HFF-Myc (cell line): Measurements from ENCODE around the gene METRNL.

Source experiments
- DNase-seq: peaks from one replicate; pipeline ENCODE4 v3.0.0-alpha.2; 2011; ENCODE audit warnings: low read depth; ENCODE audit errors: extremely low read depth
- H3K4me3 ChIP-seq: replicated peaks from 2 replicates; pipeline ENCODE4 v1.5.1; 2011; ENCODE audit warnings: low read depth, mild to moderate bottlenecking, control low read depth, low read length
- TF ChIP-seq, protein P1 (sequence below): IDR thresholded peaks from 2 replicates; pipeline ENCODE4 v1.5.1; 2012; ENCODE audit warnings: mild to moderate bottlenecking, low read depth, low read length, control low read depth; ENCODE audit errors: missing control alignments

The METRNL gene

DNA sequence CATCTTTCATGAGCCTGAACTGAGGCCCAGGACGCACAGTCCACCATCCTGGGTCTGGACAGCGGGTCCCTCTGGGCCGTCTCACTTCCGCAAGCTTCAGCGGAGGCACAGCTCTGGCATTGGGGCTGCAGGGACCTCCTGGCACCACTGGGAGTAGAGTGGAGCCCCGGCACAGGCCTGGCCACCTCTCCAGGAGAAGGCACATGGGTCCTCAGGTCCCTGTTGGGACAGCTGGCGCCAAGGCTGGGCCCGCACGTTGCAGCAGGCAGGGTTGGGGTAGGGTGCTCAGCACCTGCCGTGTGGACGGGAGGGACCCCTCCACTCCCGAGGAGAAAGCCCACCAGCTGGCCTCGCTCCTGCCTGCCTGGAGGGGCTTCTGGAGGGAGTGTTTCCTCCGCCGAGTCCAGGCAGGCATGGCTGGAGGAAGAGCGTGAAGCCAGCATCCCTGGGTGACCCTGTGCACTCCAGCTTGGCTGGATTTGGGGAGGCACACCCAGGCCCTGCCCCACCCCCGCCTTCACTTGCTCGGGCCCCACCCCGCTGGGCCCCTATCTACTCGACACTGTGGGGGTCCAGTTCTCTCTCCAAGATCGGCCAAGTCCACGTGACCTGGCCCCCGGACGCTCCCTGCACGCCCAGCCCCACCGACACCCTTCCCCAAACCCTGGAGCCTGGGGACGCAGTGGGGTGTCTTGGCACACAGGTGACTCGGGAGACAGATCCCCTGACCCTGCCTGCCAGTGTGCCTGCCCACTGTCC lies 6.6 kb upstream of the METRNL start:
- no peak overlapping the region for H3K4me3 ChIP-seq
- DNase-seq = no peak

DNA sequence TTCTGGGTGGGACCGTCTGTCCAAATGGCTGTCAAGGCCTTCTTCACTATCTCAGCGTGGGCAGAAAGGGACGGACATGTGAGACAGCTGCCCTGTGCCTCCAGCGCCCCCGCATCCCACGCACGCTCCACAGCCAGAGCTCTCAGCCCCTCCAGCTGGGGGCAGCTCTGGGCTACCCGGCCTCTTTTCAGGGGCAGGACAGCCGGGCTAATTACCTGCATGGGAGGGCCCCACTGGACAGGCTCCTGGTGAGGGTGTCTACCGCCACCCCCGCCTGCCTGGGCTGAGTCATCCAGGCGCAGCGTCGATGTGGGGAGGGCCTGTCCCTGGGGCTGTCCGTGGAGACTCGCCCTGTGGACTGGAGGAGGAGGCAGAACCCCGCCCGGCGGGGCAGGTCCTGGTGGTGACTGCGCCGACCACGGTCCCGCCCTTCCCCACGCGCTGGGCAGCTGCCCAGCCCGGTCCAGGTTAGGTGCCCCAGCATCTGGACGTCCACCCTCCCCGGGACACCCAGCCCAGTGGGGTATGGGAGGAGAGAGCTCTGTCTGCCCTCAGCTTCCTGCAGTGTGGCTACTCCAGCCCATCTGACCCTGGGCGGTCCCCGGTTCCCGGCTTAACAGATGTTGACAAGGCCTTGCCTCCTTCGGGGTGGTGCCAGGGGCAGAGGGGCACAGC lies 5.9 kb upstream of the METRNL start:
- TF ChIP-seq, protein P1, sequence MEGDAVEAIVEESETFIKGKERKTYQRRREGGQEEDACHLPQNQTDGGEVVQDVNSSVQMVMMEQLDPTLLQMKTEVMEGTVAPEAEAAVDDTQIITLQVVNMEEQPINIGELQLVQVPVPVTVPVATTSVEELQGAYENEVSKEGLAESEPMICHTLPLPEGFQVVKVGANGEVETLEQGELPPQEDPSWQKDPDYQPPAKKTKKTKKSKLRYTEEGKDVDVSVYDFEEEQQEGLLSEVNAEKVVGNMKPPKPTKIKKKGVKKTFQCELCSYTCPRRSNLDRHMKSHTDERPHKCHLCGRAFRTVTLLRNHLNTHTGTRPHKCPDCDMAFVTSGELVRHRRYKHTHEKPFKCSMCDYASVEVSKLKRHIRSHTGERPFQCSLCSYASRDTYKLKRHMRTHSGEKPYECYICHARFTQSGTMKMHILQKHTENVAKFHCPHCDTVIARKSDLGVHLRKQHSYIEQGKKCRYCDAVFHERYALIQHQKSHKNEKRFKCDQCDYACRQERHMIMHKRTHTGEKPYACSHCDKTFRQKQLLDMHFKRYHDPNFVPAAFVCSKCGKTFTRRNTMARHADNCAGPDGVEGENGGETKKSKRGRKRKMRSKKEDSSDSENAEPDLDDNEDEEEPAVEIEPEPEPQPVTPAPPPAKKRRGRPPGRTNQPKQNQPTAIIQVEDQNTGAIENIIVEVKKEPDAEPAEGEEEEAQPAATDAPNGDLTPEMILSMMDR = no peak
- no peak overlapping the region for H3K4me3 ChIP-seq
- no peak for DNase-seq

More for the DNA sequence above, 6.6 kb upstream of the METRNL start:
- TF ChIP-seq, protein P1 = no peak

DNA sequence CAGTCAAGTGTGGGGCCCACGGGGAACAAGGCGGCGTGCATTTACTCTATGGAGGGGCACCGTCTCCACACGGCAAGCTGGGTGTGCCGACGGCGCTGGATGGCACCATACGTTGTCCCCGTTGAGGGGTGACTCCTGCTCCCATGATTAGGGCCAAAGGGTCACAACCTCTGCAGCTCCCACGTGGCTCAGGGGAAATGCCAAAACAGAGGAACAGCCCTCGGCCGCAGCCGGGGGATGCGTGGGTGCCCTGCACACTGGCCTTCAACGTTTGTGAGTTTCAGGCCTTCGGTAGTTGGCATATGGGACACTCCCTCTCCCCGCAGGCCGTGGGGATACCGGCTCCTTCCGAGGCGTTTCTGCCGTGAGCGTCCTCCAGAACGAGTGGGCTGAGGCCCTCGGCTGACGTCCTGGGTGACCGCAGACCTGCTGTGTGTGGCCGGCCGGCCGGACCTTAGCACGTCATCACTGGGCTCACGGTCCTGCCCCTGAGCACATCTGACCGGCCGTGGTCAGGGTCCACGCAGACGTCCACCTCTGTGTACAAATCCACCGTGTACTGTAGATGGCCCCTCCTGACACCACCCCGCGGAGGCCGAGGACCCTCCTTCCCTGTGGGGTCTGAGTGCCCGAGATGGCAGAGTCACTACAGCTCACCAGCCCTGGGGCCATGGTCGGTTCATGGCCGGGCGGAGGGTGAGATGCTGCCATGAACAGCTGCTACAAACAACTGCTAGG lies 4.8 kb upstream of the METRNL start:
- no peak for DNase-seq
- TF ChIP-seq, protein P1 = no peak
- no peak overlapping the region for H3K4me3 ChIP-seq

DNA sequence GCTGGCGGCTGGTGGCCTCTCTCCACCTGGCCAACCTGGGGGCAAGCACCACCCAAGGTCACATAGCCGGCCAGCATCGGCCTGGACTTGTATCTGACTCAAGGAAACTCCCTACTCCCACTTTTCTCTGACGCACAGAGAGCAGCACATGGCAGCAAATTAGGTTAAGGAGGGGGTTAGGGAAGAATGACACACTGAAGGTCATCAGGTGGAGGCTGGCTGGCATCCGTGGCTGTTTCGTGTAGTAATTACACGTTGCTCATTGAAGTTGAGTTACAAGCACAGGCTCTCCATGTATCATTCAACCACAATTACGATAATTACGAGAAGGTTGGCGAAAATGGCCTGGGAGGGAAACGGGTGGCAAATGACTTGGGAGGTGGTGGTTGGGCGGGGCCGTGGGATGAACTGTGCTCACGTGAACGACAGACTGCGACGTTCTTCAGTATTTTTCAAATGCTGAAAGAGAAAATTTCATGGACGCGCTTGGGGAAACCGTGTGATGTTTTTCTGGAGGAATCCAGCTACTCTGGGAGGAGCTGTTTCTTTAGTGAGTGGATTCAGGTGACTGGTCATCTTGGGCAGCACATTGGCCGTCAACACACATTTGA lies 4.0 kb upstream of the METRNL start:
- DNase-seq = no peak
- no peak overlapping the region for H3K4me3 ChIP-seq
- TF ChIP-seq, protein P1 = no peak

DNA sequence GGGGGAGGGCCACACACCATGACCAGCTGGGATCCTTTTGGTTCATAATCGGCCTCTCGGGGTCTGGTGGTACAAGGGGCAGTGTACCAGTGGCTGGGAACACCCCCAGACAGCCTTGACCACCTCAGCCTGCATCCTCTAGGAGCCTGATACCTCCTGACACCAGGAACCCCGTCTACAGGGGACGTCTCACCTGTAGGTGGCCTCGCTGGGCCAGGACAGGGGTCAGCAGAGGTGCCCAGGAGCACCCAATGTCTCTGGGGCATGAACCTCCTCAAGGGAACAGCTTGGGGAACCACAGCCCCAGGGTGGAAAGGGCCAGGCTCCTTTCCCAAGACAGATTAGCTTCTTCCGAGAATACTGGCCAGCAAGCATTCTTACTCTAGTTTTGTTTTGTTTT lies 2.5 kb upstream of the METRNL start:
- DNase-seq = no peak
- H3K4me3 ChIP-seq = no peak overlapping the region
- TF ChIP-seq, protein P1 = peak; percentile 30

DNA sequence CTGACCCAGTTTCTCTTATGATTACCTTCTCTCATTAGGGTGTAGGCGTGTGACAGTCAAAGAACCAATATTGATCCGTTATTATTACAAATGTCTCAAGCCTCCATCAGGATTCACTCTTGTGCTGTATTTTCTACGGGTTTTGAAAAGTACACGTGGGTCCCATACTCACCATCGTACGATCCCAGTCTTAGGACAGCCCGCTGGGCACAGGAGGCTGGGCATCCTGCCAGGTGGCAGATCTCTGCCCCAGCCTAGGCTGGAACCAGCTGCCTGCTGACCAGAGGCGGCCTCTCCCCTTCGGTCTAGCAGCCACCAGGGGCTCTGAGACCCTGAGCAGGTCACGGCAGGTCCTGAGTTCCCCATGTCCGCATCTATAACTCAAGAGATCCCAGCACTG lies 2.0 kb upstream of the METRNL start:
- H3K4me3 ChIP-seq = no peak overlapping the region
- no peak for DNase-seq
- TF ChIP-seq, protein P1 = no peak
